ENCODE results near the gene CLRN3. TPM values are rescaled to one million over a fixed set of nuclear protein-coding genes. Genes with fewer than 3 reads are reported as not detected.

CLRN3 gene
- total and polyA plus RNA-seq, 2 experiments from 2014 or later = not detected

- Mint-ChIP-seq H3K4me3 (no peak overlapping the region), H3K27me3 (ENCODE audit: insufficient read depth, low read depth, poor library complexity) (peaks cover 14% of the 10 kb centered on the region), H3K4me1 (peaks cover 2% of the 10 kb centered on the region; the same call in 2 of the 3 replicates), H3K27ac (no peak overlapping the region), H3K9me3 (no peaks in the 10 kb centered on the region), H3K36me3 (ENCODE audit: low read depth) (no peaks in the 10 kb centered on the region)
- Histone ChIP-seq H3K4me1 (ENCODE audit: insufficient read depth) (no peaks in the 10 kb centered on the region), H3K79me2 (replicated peaks; ENCODE audit: insufficient read depth) (no peaks in the 10 kb centered on the region), H3K9me2 (ENCODE audit: insufficient read depth) (no peaks in the 10 kb centered on the region), H2AFZ (no peak overlapping the region), H4K20me1 (replicated peaks; ENCODE audit: insufficient read depth) (no peaks in the 10 kb centered on the region), H3K27me3 (ENCODE audit: insufficient read depth) (peaks cover 9% of the 10 kb centered on the region), H3F3A (replicated peaks; ENCODE audit: low read depth) (no peaks in the 10 kb centered on the region), H3K4me2 (no peak overlapping the region), H3K36me3 (ENCODE audit: insufficient read depth) (no peaks in the 10 kb centered on the region), H3K4me3 (no peak overlapping the region), H3K27ac (ENCODE audit: low read depth) (no peak overlapping the region)
- TF ChIP-seq POLR2AphosphoS5 (IDR thresholded peaks at IDR 0.05; ENCODE audit: low read depth) (no peak), ETS1 (IDR thresholded peaks at IDR 0.05) (no peak), CREB1 (CRISPR knock-in tag; IDR thresholded peaks at IDR 0.05; ENCODE audit: low read depth) (no peak), CTCF (conservative IDR thresholded peaks at IDR 0.05; ENCODE audit: low read depth in 2 of 2) (no peak), NANOG (IDR thresholded peaks at IDR 0.05; ENCODE audit: borderline replicate concordance) (no peak), ZNF331 (CRISPR knock-in tag; IDR thresholded peaks at IDR 0.05; ENCODE audit: low read depth) (no peak), ZNF462 (CRISPR knock-in tag; IDR thresholded peaks at IDR 0.05) (no peak), EZH2phosphoT487 (IDR thresholded peaks at IDR 0.05; ENCODE audit: unreplicated experiment) (no peak), ZNF114 (CRISPR knock-in tag; IDR thresholded peaks at IDR 0.05) (no peak), STAT1 (IDR thresholded peaks at IDR 0.05; ENCODE audit: unreplicated experiment) (no peak)
- no peak for DNase-seq (ENCODE audit: low spot score)
- no peak for ATAC-seq
Observed at GRCh38 chr10:127910464-127910770, 17.7 kb upstream of the CLRN3 start.

Measured in GM23338 (cell line).